ENCODE measurements around the gene NECTIN4.
"Not testable (repeated sequence)": the region's sequence is repeated elsewhere in the genome, so short reads cannot be mapped to it uniquely, and the experiment has no call there.

NECTIN4 gene

GRCh38 chr1:161071886-161072371 lies 17.4 kb downstream of the NECTIN4 start:
- peak; percentile 74 for DNase-seq
- H3K4me3 Mint-ChIP-seq = no peak overlapping the region
- H3K9me3 Mint-ChIP-seq = no peaks in the 10 kb centered on the region
- CTCF ChIA-PET = interaction anchor here (0.9 to 8.3 kb wide), 12 partner anchors 8 to 86 kb away, joined by 3 to 196 read pairs (median 6); partner anchors contain the start of genes DEDD, KLHDC9, UFC1 and USF1
- peaks cover 4% of the 10 kb centered on the region for H3K27me3 Mint-ChIP-seq
- H3K36me3 Mint-ChIP-seq = peaks cover 25% of the 10 kb centered on the region
- H3K4me1 Mint-ChIP-seq = peaks cover 49% of the 10 kb centered on the region
- peak overlapping the region; percentile 16 for H3K27ac Mint-ChIP-seq

GRCh38 chr1:161070761-161071160 lies 18.6 kb downstream of the NECTIN4 start:
- peaks cover 31% of the 10 kb centered on the region for H3K36me3 Mint-ChIP-seq
- H3K27ac Mint-ChIP-seq = peak overlapping the region; percentile 99
- no peak for DNase-seq
- H3K4me1 Mint-ChIP-seq = peaks cover 57% of the 10 kb centered on the region
- CTCF ChIA-PET = interaction anchor here (0.9 to 8.3 kb wide), 19 partner anchors 10 to 87 kb away, joined by 3 to 196 read pairs (median 4); partner anchors contain the start of genes DEDD, KLHDC9, NECTIN4 and NIT1
- peak overlapping the region; percentile 23 for H3K4me3 Mint-ChIP-seq
- no peaks in the 10 kb centered on the region for H3K9me3 Mint-ChIP-seq
- no peaks in the 10 kb centered on the region for H3K27me3 Mint-ChIP-seq

- peak within 1 kb of the TSS; percentile 97 for H3K4me3 Mint-ChIP-seq
- CTCF ChIA-PET = interaction anchor here (0.9 to 8.3 kb wide), 14 partner anchors 11 to 113 kb away, joined by 3 to 196 read pairs (median 4); partner anchors contain the start of genes DEDD, KLHDC9, NECTIN4 and NIT1
- H3K36me3 Mint-ChIP-seq = peaks cover 31% of the 10 kb centered on the region
- H3K27me3 Mint-ChIP-seq = no peaks in the 10 kb centered on the region
- H3K4me1 Mint-ChIP-seq = peaks cover 64% of the 10 kb centered on the region
- peak; percentile 94 for DNase-seq
- no peaks in the 10 kb centered on the region for H3K9me3 Mint-ChIP-seq
- peak within 1 kb of the TSS; percentile 99 for H3K27ac Mint-ChIP-seq
Measured at GRCh38 chr1:161069731-161070270, 19.6 kb downstream of the NECTIN4 start, which contains the start of gene ARHGAP30. Gene ARHGAP30, minus strand, starts transcription at chr1:161069891. Its CDS starts 267 bp downstream, at chr1:161069624.

- peaks cover 36% of the 10 kb centered on the region for H3K36me3 Mint-ChIP-seq
- CTCF ChIA-PET = interaction anchor here (0.9 to 8.3 kb wide), 9 partner anchors 23 to 113 kb away, joined by 3 to 196 read pairs (median 5); partner anchors contain the start of genes DEDD, KLHDC9 and USF1
- peak overlapping the region; percentile 99 for H3K27ac Mint-ChIP-seq
- no peaks in the 10 kb centered on the region for H3K27me3 Mint-ChIP-seq
- peak overlapping the region; percentile 97 for H3K4me3 Mint-ChIP-seq
- no peaks in the 10 kb centered on the region for H3K9me3 Mint-ChIP-seq
- H3K4me1 Mint-ChIP-seq = peaks cover 70% of the 10 kb centered on the region
- DNase-seq = peak; percentile 45
Measured at GRCh38 chr1:161069241-161069640, 20.1 kb downstream of the NECTIN4 start.

- CTCF ChIA-PET = interaction anchor here (0.8 to 8.3 kb wide), 7 partner anchors 10 to 71 kb away, joined by 3 to 196 read pairs (median 8); partner anchors contain the start of genes KLHDC9, TSTD1 and USF1
- peaks cover 76% of the 10 kb centered on the region for H3K4me1 Mint-ChIP-seq
- H3K27ac Mint-ChIP-seq = peak overlapping the region; percentile 99
- H3K4me3 Mint-ChIP-seq = peak overlapping the region; percentile 97
- no peaks in the 10 kb centered on the region for H3K9me3 Mint-ChIP-seq
- peak; percentile 92 for DNase-seq
- peaks cover 43% of the 10 kb centered on the region for H3K36me3 Mint-ChIP-seq
- H3K27me3 Mint-ChIP-seq = no peaks in the 10 kb centered on the region
Measured at GRCh38 chr1:161068306-161069234, 20.8 kb downstream of the NECTIN4 start.

- Mint-ChIP-seq H3K9me3 (no peaks in the 10 kb centered on the region), H3K27ac (peak overlapping the region; percentile 99), H3K4me1 (peaks cover 75% of the 10 kb centered on the region), H3K4me3 (peak overlapping the region; percentile 97), H3K27me3 (no peaks in the 10 kb centered on the region), H3K36me3 (peaks cover 56% of the 10 kb centered on the region)
- peak; percentile 38 for DNase-seq
- CTCF ChIA-PET = interaction anchor here (0.7 kb wide), 1 partner anchor 12 kb away, joined by 4 read pairs; no protein-coding TSS in a partner anchor
Measured at GRCh38 chr1:161066694-161067093, 22.7 kb downstream of the NECTIN4 start.

GRCh38 chr1:161065681-161066080 lies 23.7 kb downstream of the NECTIN4 start:
- peaks cover 56% of the 10 kb centered on the region for H3K36me3 Mint-ChIP-seq
- peak overlapping the region; percentile 26 for H3K4me3 Mint-ChIP-seq
- H3K4me1 Mint-ChIP-seq = peaks cover 73% of the 10 kb centered on the region
- DNase-seq, H3K27ac Mint-ChIP-seq, H3K27me3 Mint-ChIP-seq, H3K9me3 Mint-ChIP-seq: not testable (repeated sequence)
- CTCF ChIA-PET = interaction anchor here (0.7 to 1.2 kb wide), 2 partner anchors 24 to 32 kb away, joined by 3 to 4 read pairs; no protein-coding TSS in a partner anchor

GRCh38 chr1:161063936-161064335 lies 25.4 kb downstream of the NECTIN4 start:
- Mint-ChIP-seq H3K4me1 (peaks cover 77% of the 10 kb centered on the region), H3K36me3 (peaks cover 62% of the 10 kb centered on the region), H3K4me3 (peak overlapping the region; percentile 50), H3K27ac (peak overlapping the region; percentile 71)
- H3K27me3 Mint-ChIP-seq, H3K9me3 Mint-ChIP-seq, CTCF ChIA-PET, DNase-seq: not testable (repeated sequence)

GRCh38 chr1:161061419-161061818 lies 27.9 kb downstream of the NECTIN4 start:
- Mint-ChIP-seq H3K4me1 (peaks cover 68% of the 10 kb centered on the region), H3K9me3 (no peaks in the 10 kb centered on the region), H3K36me3 (peaks cover 52% of the 10 kb centered on the region), H3K27ac (no peak overlapping the region), H3K27me3 (no peaks in the 10 kb centered on the region), H3K4me3 (no peak overlapping the region)
- CTCF ChIA-PET = interaction anchor here (1.5 to 3.2 kb wide), 2 partner anchors 10 to 36 kb away, joined by 4 to 19 read pairs; partner anchors contain the start of gene KLHDC9
- DNase-seq = no peak

GRCh38 chr1:161059293-161059692 lies 30.1 kb downstream of the NECTIN4 start:
- H3K36me3 Mint-ChIP-seq = peaks cover 57% of the 10 kb centered on the region

GRCh38 chr1:161054805-161055204 lies 34.6 kb downstream of the NECTIN4 start:
- CTCF ChIA-PET = interaction anchor here (1.0 to 2.3 kb wide), 6 partner anchors 10 to 42 kb away, joined by 3 to 10 read pairs (median 4); partner anchors contain the start of gene KLHDC9
- no peaks in the 10 kb centered on the region for H3K27me3 Mint-ChIP-seq
- no peak overlapping the region for H3K4me3 Mint-ChIP-seq
- H3K9me3 Mint-ChIP-seq = no peaks in the 10 kb centered on the region
- DNase-seq = no peak
- peaks cover 66% of the 10 kb centered on the region for H3K36me3 Mint-ChIP-seq
- no peak overlapping the region for H3K27ac Mint-ChIP-seq
- H3K4me1 Mint-ChIP-seq = peaks cover 21% of the 10 kb centered on the region

More at GRCh38 chr1:161059293-161059692, 30.1 kb downstream of the NECTIN4 start:
- H3K27me3 Mint-ChIP-seq = no peaks in the 10 kb centered on the region
- DNase-seq = no peak
- CTCF ChIA-PET = interaction anchor here (2.0 to 3.2 kb wide), 2 partner anchors 38 to 61 kb away, joined by 5 to 19 read pairs; partner anchors contain the start of gene KLHDC9
- H3K4me1 Mint-ChIP-seq = peaks cover 58% of the 10 kb centered on the region
- H3K9me3 Mint-ChIP-seq = no peaks in the 10 kb centered on the region
- H3K27ac Mint-ChIP-seq = peak overlapping the region; percentile 46
- H3K4me3 Mint-ChIP-seq = no peak overlapping the region

GRCh38 chr1:161054232-161054631 lies 35.1 kb downstream of the NECTIN4 start:
- H3K4me3 Mint-ChIP-seq = no peak overlapping the region
- peaks cover 17% of the 10 kb centered on the region for H3K4me1 Mint-ChIP-seq
- no peaks in the 10 kb centered on the region for H3K27me3 Mint-ChIP-seq
- H3K9me3 Mint-ChIP-seq = no peaks in the 10 kb centered on the region
- no peak overlapping the region for H3K27ac Mint-ChIP-seq
- H3K36me3 Mint-ChIP-seq = peaks cover 66% of the 10 kb centered on the region
- CTCF ChIA-PET = interaction anchor here (1.0 to 2.3 kb wide), 5 partner anchors 9 to 43 kb away, joined by 3 to 10 read pairs (median 4); partner anchors contain the start of gene KLHDC9
- DNase-seq = no peak

GRCh38 chr1:161052899-161053298 lies 36.5 kb downstream of the NECTIN4 start:
- CTCF ChIA-PET = no interaction called here
- Mint-ChIP-seq H3K27ac (no peak overlapping the region), H3K36me3 (peaks cover 76% of the 10 kb centered on the region), H3K4me1 (peaks cover 23% of the 10 kb centered on the region), H3K27me3 (no peaks in the 10 kb centered on the region), H3K9me3 (no peaks in the 10 kb centered on the region), H3K4me3 (no peak overlapping the region)
- DNase-seq = no peak

All from activated naive CD4-positive, alpha-beta T cell treated with anti-CD3 and anti-CD28 coated beads, Interleukin-2, amount 10 ng/mL, durations not matched to agents 7 days and 5 days (primary cell).